Body of pancreas (tissue), 4 donors: ENCODE data around the gene HTRA2.

Experiments
- CTCF ChIP-seq, 7 experiments: fragments of 450-650 bp in 4 of 7; fragments of 200-600 bp in 3 of 7; sonication (generic) in 3 of 7; IDR thresholded peaks; one replicate each; pipeline ENCODE4 v1.5.1; 2016 to 2019; ENCODE audit warnings: antibody characterized with exemption in 7 of 7
- POLR2A ChIP-seq, 3 donors: fragments of 450-650 bp; IDR thresholded peaks; one replicate each; pipeline ENCODE4 v1.6.1; 2016; ENCODE audit warnings: antibody characterized with exemption in 3 of 3, mild to moderate bottlenecking in 2 of 3

- TF ChIP-seq POLR2A (IDR thresholded peaks at IDR 0.05) (no peak), CTCF (IDR thresholded peaks at IDR 0.05) (no peak)
Observed at GRCh38 chr2:74575320-74575719, 45.6 kb downstream of the HTRA2 start.
